PC-3 (cell line): ENCODE measurements around the gene AGR3. TPM values are rescaled to one million over a fixed set of nuclear protein-coding genes. Genes with fewer than 3 reads are reported as not detected.

Experiments used
- total RNA-seq: library from RNA; depleted of rRNA; stranded (reverse); fragments of >200 nt; gene quantifications from 2 replicates; pipeline ENCODE4 v1.2.3, GENCODE V29; 2014; rRNA removed

The AGR3 gene
- total RNA-seq, 1 experiment from 2014 or later, result not detected

Other genes starting within 250 kb of the AGR3 start
- gene ANKMY2, start 236.2 kb downstream of the AGR3 start, total RNA-seq, result 7.7 and 8.5 TPM in 2 replicates
- 86.1 and 94.1 TPM in 2 replicates for gene BZW2, start 235.8 kb downstream of the AGR3 start, total RNA-seq
- gene TSPAN13, start 128.2 kb downstream of the AGR3 start, total RNA-seq, result 27.6 and 34.9 TPM in 2 replicates
- gene AGR2, start 77.0 kb downstream of the AGR3 start, total RNA-seq, result 72.2 and 140 TPM in 2 replicates